GM19324 (cell line): ENCODE measurements around the gene PDE4D.
A peak's percentile ranks its signal among the peaks of the same experiment; 100 is the strongest.

Experiments used
- ATAC-seq: cut with Tn5 transposase; IDR thresholded peaks from one replicate; pipeline ENCODE4 v1.9.1; 2021; ENCODE audit warnings: mild to moderate bottlenecking, moderate library complexity; ENCODE audit not compliant: unreplicated experiment, low FRiP score

The PDE4D gene

GRCh38 chr5:59840200-59840601 is 53.3 kb downstream of the PDE4D start:
- no peak for ATAC-seq

GRCh38 chr5:59838989-59839388 is 54.5 kb downstream of the PDE4D start:
- no peak for ATAC-seq

GRCh38 chr5:59838067-59838466 is 55.5 kb downstream of the PDE4D start:
- no peak for ATAC-seq

GRCh38 chr5:59837071-59837470 is 56.5 kb downstream of the PDE4D start:
- ATAC-seq: no peak

GRCh38 chr5:59835800-59836199 is 57.7 kb downstream of the PDE4D start:
- ATAC-seq: no peak

GRCh38 chr5:59833448-59833847 is 60.1 kb downstream of the PDE4D start:
- ATAC-seq: no peak

- no peak for ATAC-seq
These were observed 60.8 kb downstream of the PDE4D start for GRCh38 chr5:59832577-59833301.

- no peak for ATAC-seq
These were observed 62.1 kb downstream of the PDE4D start for GRCh38 chr5:59831326-59832010.

GRCh38 chr5:59830536-59831200 is 62.9 kb downstream of the PDE4D start:
- no peak for ATAC-seq

GRCh38 chr5:59829922-59830321 is 63.6 kb downstream of the PDE4D start:
- ATAC-seq: no peak

- ATAC-seq: no peak
These were observed 64.1 kb downstream of the PDE4D start for GRCh38 chr5:59829386-59829785.

- ATAC-seq: no peak
These were observed 64.9 kb downstream of the PDE4D start for GRCh38 chr5:59828623-59829022.

GRCh38 chr5:59826996-59827395 is 66.5 kb downstream of the PDE4D start:
- no peak for ATAC-seq

GRCh38 chr5:59823420-59823819 is 70.1 kb downstream of the PDE4D start:
- no peak for ATAC-seq

GRCh38 chr5:59819806-59820205 is 73.7 kb downstream of the PDE4D start:
- no peak for ATAC-seq

GRCh38 chr5:59817536-59817935 is 76.0 kb downstream of the PDE4D start:
- ATAC-seq: no peak

GRCh38 chr5:59816654-59817300 is 76.7 kb downstream of the PDE4D start:
- no peak for ATAC-seq

- ATAC-seq: no peak
These were observed 79.0 kb downstream of the PDE4D start for GRCh38 chr5:59814537-59814872.

- ATAC-seq: no peak
These were observed 79.6 kb downstream of the PDE4D start for GRCh38 chr5:59813761-59814536.

- peak; percentile 47 for ATAC-seq
These were observed 83.5 kb downstream of the PDE4D start for GRCh38 chr5:59810041-59810440.

GRCh38 chr5:59807806-59808205 is 85.7 kb downstream of the PDE4D start:
- ATAC-seq: no peak
